ENCODE data around the gene CCDC74A.
"Not testable (repeated sequence)": the region's sequence is repeated elsewhere in the genome, so short reads cannot be mapped to it uniquely, and the experiment has no call there.

Gene CCDC74A

GRCh38 chr2:131525256-131525655 is 2.4 kb upstream of the CCDC74A start:
- DNase-seq (ENCODE audit: low read depth in 2 of 3, low spot score in 2 of 3): not testable (repeated sequence)

DNA sequence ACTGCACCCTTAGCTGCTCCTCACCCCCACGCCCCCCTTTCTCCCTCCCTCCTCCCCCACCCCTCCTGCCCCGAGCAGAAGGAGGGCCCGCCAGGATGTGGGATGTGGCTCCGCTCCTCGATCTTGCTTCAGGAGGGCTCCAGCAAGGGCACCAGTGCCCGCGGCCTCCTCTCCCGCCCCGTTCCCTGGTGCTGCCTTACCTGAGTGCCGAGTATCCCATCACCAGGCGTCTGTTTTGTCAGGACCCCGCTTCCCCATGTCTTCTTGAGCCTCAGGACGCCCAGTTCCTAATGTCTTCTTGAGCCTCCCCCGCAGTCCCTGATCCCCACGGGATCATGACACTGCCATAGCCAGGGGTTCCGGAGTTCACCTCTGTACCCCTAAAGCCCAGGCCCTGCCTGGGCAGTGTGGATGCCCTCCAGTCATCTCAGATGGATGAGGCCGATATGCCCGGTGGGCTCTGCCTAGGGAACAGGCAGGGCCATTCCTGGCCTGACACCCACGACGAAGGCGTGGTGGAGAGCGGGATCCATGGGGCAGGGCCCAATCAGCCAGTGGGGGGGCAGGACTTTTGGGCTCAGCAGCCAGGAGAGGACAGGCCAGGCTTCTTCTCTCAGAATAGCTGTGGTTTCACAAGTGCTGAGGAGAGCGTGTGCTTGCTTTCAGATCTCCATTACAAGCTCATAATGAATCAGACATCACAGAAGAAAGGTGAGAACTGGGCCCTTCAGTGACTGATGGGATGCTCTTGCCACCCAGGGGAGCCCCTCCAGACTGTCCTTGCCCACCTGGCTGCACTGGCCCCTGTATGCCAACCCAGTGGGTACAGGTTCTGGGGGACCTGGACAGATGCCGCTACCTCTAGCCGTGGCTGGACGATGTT is 1.5 kb downstream of the CCDC74A start:
- not testable (repeated sequence) for DNase-seq (ENCODE audit: low read depth in 2 of 3, low spot score in 2 of 3)

DNA sequence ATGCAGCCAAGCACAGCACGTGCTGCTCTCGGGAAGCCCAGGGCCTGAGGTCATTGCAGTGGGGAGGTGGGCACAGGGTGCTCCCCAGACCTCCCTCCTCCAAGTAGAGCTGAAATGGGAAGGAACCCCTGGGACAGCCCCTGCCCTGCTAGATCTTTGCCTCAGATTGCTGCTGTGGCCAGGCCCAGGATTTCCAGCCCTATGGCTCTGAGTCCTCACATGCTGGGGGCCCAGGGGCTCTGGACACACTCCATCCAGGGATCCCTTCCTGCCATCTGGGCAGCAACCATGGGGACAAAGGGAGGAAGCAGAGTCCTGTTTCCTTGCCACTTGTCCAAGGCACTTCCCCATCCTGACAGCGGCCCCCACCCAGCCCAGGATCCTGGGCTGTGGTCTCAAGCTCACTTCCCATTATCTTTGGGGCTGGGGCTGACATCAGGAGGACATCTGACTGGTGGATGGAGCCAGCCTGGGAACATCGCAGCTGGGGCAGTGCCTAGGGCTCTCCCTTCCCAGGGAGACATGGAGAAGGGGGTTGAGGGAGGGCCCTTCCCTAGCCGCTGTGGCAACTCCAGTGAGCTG is 2.3 kb downstream of the CCDC74A start:
- not testable (repeated sequence) for DNase-seq (ENCODE audit: low read depth in 2 of 3, low spot score in 2 of 3)

DNA sequence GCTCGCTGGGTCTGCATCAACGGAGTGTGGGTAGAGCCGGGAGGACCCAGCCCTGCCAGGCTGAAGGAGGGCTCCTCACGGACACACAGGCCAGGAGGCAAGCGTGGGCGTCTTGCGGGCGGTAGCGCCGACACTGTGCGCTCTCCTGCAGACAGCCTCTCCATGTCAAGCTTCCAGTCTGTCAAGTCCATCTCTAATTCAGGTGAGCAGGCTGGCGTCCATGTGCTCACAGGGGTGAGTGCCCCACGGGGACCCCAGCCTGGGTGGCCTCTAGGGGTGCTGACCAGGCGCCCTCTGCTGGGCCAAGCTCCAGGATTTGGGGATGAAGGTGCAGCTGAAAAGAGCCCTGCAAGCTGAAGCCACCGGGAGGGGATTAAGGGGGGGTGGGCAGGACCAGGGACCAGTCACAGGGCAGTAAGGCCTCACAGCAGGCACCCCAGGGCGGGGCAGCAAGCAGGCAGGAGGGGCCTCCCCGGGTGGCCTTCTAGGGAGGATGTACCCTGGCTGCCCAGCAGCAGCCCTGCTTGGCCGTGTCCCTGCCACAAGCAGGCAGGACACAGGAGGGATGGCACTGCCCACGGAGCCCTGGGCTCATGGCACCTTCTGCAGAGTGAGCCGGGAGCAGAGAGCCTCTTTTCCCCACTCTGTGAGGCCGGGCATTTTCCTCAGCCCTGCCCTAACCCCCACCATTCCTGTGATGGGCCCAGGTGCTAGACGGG is 3.1 kb downstream of the CCDC74A start:
- not testable (repeated sequence) for DNase-seq (ENCODE audit: low read depth in 2 of 3, low spot score in 2 of 3)

- DNase-seq (ENCODE audit: low read depth in 2 of 3, low spot score in 2 of 3): not testable (repeated sequence)
Observed at GRCh38 chr2:131531547-131532185, 4.0 kb downstream of the CCDC74A start.

DNA sequence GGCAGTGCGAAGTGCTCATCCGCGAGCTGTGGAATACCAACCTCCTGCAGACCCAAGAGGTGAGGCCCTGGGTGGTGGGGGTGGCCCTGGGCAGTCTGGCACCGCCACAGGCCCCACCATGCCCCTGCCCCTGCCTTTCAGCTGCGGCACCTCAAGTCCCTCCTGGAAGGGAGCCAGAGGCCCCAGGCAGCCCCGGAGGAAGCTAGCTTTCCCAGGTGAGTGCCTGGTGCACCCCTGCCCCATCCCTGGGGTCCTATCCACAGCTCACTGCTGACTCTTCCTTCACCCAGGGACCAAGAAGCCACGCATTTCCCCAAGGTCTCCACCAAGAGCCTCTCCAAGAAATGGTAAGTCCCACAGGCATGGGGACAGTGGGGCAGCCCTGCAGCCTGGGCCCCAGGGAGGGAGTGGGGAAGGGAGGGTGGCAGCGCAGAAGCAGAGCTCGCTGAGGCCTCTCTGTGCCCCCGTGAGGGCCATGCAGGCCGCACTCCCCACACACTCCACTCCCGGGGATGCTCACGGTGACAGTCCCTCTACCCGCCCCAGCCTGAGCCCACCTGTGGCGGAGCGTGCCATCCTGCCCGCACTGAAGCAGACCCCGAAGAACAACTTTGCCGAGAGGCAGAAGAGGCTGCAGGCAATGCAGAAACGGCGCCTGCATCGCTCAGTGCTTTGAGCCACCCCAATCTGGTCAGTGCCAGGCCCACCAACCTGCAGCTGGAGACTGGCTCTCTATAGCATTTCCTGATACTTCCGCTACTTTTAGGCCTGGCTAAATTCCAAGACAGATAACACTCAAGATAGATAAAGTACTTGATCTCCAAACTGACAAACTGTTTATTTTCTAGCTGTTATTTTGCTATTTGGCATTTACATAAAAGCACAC is 5.3 kb downstream of the CCDC74A start:
- DNase-seq (ENCODE audit: low read depth in 2 of 3, low spot score in 2 of 3): not testable (repeated sequence)

DNA sequence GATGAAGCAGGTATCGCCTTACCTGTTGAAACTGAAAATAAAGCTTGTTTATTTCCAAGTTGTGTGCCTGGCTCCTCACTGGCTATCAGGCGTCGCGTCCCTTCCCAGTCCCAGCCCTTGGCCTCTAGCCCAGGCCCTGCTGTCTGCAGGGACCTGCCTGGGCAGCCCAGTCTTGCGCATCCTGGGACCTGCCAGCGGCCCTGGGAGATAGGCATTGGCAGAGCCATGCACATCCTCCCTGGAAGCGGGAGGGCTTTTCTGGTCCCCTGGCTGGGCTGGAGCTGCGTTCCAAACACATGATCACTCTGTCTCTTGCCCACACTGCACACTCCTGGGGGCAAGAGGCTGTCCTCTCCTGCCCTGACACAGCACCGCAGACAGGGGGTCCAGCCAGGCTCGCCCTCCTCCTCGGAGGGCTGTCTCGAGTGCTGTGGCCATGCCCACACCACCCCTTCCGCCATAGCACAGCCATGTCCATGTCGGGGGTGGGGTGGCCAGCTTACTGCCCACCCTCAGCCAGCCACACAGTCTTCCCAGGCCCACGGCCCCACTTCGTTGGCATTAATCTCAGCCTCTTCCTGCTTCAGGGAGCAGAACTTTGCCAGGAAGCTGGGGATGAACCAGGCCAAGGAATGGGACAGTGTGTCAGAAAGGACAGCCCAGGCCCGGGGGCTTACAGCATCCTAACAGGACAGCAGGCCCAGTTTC is 6.1 kb downstream of the CCDC74A start:
- DNase-seq (ENCODE audit: low read depth in 2 of 3, low spot score in 2 of 3): not testable (repeated sequence)

GRCh38 chr2:131534317-131534672 is 6.6 kb downstream of the CCDC74A start:
- not testable (repeated sequence) for DNase-seq (ENCODE audit: low read depth in 2 of 3, low spot score in 2 of 3)

- DNase-seq (ENCODE audit: low read depth in 2 of 3, low spot score in 2 of 3): not testable (repeated sequence)
Observed at GRCh38 chr2:131534965-131535364, 7.3 kb downstream of the CCDC74A start.

GRCh38 chr2:131535526-131535925 is 7.8 kb downstream of the CCDC74A start:
- no peak for DNase-seq (ENCODE audit: low read depth in 2 of 3, low spot score in 2 of 3)

GRCh38 chr2:131535951-131536826 is 8.5 kb downstream of the CCDC74A start:
- DNase-seq (ENCODE audit: low read depth in 2 of 3, low spot score in 2 of 3): not testable (repeated sequence)

DNA sequence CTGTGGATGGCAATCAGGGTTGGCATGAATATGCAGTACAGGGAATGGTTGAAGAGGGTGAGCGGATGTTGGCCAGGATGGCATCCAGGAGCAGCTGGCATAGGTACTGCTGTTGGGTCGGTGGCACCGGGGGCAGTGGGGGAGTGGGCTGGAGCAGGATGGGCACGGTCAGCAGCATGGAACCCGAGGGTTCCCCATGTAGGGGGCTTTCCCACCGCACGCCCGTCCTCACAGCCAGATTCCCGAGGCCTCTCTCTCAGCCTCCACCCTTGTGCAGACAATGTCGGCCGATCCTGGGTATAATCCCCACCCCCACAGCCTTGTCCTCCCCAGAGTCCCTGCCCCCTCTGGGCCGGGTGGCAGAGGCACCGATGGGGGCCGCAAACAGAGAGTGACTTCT is 9.2 kb downstream of the CCDC74A start:
- not testable (repeated sequence) for DNase-seq (ENCODE audit: low read depth in 2 of 3, low spot score in 2 of 3)

- not testable (repeated sequence) for DNase-seq (ENCODE audit: low read depth in 2 of 3, low spot score in 2 of 3)
Observed at GRCh38 chr2:131538856-131539255, 11.2 kb downstream of the CCDC74A start.

- DNase-seq (ENCODE audit: low read depth in 2 of 3, low spot score in 2 of 3): no peak
Observed at GRCh38 chr2:131542438-131543384, 15.0 kb downstream of the CCDC74A start.

DNA sequence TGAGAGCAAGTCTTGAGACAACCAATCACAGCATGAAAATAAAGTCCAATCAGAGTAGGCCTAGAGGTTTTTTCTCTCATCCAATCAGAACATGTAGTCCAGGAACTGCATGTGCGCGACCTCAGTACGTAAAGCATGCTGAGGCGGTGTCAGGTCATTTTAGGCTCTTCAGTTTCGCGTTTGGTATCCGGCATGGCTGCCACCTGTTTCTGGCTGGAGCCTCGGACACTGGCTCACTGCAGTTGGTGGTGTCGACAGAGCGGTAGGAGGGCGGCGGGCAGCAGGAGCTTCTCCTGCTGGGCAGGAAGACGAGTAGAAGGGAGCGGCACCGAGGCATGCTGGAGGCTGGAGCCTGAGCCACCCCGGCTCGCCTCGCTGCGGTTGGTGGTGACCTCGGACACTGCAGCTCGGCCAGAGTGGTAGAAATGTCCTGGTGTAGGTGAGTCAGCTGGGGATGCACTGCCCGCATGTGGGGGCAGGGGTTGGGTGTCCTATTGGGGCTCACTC is 15.8 kb downstream of the CCDC74A start:
- no peak for DNase-seq (ENCODE audit: low read depth in 2 of 3, low spot score in 2 of 3)

DNA sequence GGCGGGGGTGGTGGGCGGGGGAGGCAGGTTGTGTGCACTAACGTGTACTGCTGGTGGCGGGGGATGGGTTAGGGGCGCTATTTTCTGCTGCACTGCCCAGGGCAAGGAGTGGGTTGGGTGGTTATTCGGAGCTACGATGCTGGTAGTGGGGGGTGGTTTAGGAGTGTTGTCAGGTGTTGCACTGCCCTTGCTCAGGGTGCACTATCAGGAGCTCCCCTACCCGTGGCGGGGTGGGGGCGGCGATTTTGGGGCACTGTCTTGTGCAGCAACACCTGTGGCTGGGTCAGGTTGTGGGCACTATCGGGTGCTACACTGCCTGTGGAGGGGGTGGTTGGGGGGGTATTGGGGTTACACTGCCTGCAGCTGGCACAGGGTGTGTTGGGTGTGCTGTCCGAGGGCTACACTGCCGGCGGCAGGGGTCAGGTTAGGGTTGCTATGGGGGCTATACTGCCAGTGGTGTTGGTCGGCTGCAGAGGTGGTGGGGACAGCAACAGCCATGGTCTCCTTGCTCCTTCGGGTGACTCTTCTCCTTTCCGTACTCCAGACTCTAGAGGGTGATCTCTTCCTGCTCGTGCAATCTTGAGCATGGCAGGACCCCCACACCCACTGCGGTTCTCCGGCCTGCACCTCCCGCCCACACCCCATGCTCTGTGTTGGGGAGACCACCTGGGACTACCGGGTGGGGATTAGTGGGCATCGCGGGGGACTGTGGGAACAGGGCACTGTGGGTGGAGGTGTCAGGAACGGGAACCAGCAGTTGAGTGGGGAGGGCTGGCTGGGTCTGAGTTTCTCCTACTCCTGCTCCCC is 16.5 kb downstream of the CCDC74A start:
- not testable (repeated sequence) for DNase-seq (ENCODE audit: low read depth in 2 of 3, low spot score in 2 of 3)

GRCh38 chr2:131544813-131545165 is 17.1 kb downstream of the CCDC74A start:
- DNase-seq (ENCODE audit: low read depth in 2 of 3, low spot score in 2 of 3): not testable (repeated sequence)
